Measurements from ENCODE around the gene GOLGA6L10.
"Not testable (repeated sequence)": the region's sequence is repeated elsewhere in the genome, so short reads cannot be mapped to it uniquely, and the experiment has no call there.

The GOLGA6L10 gene

GRCh38 chr15:82312586-82313349 lies 36.5 kb downstream of the GOLGA6L10 start:
- no peak overlapping the region for H3K27ac ChIP-seq (ENCODE audit: insufficient read depth, low read length, poor library complexity, severe bottlenecking)
- no peak overlapping the region for H3K4me3 ChIP-seq (ENCODE audit: insufficient read depth, low read depth, low read length, poor library complexity, severe bottlenecking)
- DNase-seq: no peak
- H3K36me3 ChIP-seq (ENCODE audit: control insufficient read depth, insufficient read depth, low read length): no peaks in the 10 kb centered on the region
- H3K9me3 ChIP-seq (ENCODE audit: control insufficient read depth, low read length): no peaks in the 10 kb centered on the region
- H3K27me3 ChIP-seq (replicated peaks; ENCODE audit: control insufficient read depth, insufficient read depth, low read length, poor library complexity, severe bottlenecking): no peaks in the 10 kb centered on the region
- no peaks in the 10 kb centered on the region for H3K4me1 ChIP-seq (ENCODE audit: control insufficient read depth, insufficient read depth, low read length, poor library complexity, severe bottlenecking)

- not testable (repeated sequence) for DNase-seq; H3K27ac ChIP-seq (ENCODE audit: insufficient read depth, low read length, poor library complexity, severe bottlenecking); H3K4me3 ChIP-seq (ENCODE audit: insufficient read depth, low read depth, low read length, poor library complexity, severe bottlenecking); H3K4me1 ChIP-seq (ENCODE audit: control insufficient read depth, insufficient read depth, low read length, poor library complexity, severe bottlenecking); H3K36me3 ChIP-seq (ENCODE audit: control insufficient read depth, insufficient read depth, low read length); H3K9me3 ChIP-seq (ENCODE audit: control insufficient read depth, low read length); H3K27me3 ChIP-seq (replicated peaks; ENCODE audit: control insufficient read depth, insufficient read depth, low read length, poor library complexity, severe bottlenecking)
Observed at GRCh38 chr15:82311321-82311720, 38.0 kb downstream of the GOLGA6L10 start.

GRCh38 chr15:82309802-82310201 lies 39.5 kb downstream of the GOLGA6L10 start:
- Histone ChIP-seq H3K4me3 (ENCODE audit: insufficient read depth, low read depth, low read length, poor library complexity, severe bottlenecking) (no peak overlapping the region), H3K36me3 (ENCODE audit: control insufficient read depth, insufficient read depth, low read length) (no peaks in the 10 kb centered on the region), H3K27me3 (replicated peaks; ENCODE audit: control insufficient read depth, insufficient read depth, low read length, poor library complexity, severe bottlenecking) (no peaks in the 10 kb centered on the region), H3K27ac (ENCODE audit: insufficient read depth, low read length, poor library complexity, severe bottlenecking) (no peak overlapping the region), H3K9me3 (ENCODE audit: control insufficient read depth, low read length) (no peaks in the 10 kb centered on the region), H3K4me1 (ENCODE audit: control insufficient read depth, insufficient read depth, low read length, poor library complexity, severe bottlenecking) (no peaks in the 10 kb centered on the region)
- no peak for DNase-seq

GRCh38 chr15:82307714-82308081 lies 41.6 kb downstream of the GOLGA6L10 start:
- no peaks in the 10 kb centered on the region for H3K9me3 ChIP-seq (ENCODE audit: control insufficient read depth, low read length)
- no peak overlapping the region for H3K4me3 ChIP-seq (ENCODE audit: insufficient read depth, low read depth, low read length, poor library complexity, severe bottlenecking)
- H3K36me3 ChIP-seq (ENCODE audit: control insufficient read depth, insufficient read depth, low read length): no peaks in the 10 kb centered on the region
- no peaks in the 10 kb centered on the region for H3K4me1 ChIP-seq (ENCODE audit: control insufficient read depth, insufficient read depth, low read length, poor library complexity, severe bottlenecking)
- no peaks in the 10 kb centered on the region for H3K27me3 ChIP-seq (replicated peaks; ENCODE audit: control insufficient read depth, insufficient read depth, low read length, poor library complexity, severe bottlenecking)
- no peak overlapping the region for H3K27ac ChIP-seq (ENCODE audit: insufficient read depth, low read length, poor library complexity, severe bottlenecking)
- no peak for DNase-seq

- no peaks in the 10 kb centered on the region for H3K36me3 ChIP-seq (ENCODE audit: control insufficient read depth, insufficient read depth, low read length)
- DNase-seq: no peak
Observed at GRCh38 chr15:82306791-82307713, 42.2 kb downstream of the GOLGA6L10 start.

GRCh38 chr15:82305621-82306048 lies 43.6 kb downstream of the GOLGA6L10 start:
- Histone ChIP-seq H3K36me3 (ENCODE audit: control insufficient read depth, insufficient read depth, low read length) (no peaks in the 10 kb centered on the region), H3K4me3 (ENCODE audit: insufficient read depth, low read depth, low read length, poor library complexity, severe bottlenecking) (no peak overlapping the region), H3K4me1 (ENCODE audit: control insufficient read depth, insufficient read depth, low read length, poor library complexity, severe bottlenecking) (no peaks in the 10 kb centered on the region), H3K9me3 (ENCODE audit: control insufficient read depth, low read length) (no peaks in the 10 kb centered on the region), H3K27me3 (replicated peaks; ENCODE audit: control insufficient read depth, insufficient read depth, low read length, poor library complexity, severe bottlenecking) (no peaks in the 10 kb centered on the region), H3K27ac (ENCODE audit: insufficient read depth, low read length, poor library complexity, severe bottlenecking) (no peak overlapping the region)
- no peak for DNase-seq

More at GRCh38 chr15:82306791-82307713, 42.2 kb downstream of the GOLGA6L10 start:
- H3K4me1 ChIP-seq (ENCODE audit: control insufficient read depth, insufficient read depth, low read length, poor library complexity, severe bottlenecking): no peaks in the 10 kb centered on the region
- H3K9me3 ChIP-seq (ENCODE audit: control insufficient read depth, low read length): no peaks in the 10 kb centered on the region
- no peaks in the 10 kb centered on the region for H3K27me3 ChIP-seq (replicated peaks; ENCODE audit: control insufficient read depth, insufficient read depth, low read length, poor library complexity, severe bottlenecking)
- no peak overlapping the region for H3K27ac ChIP-seq (ENCODE audit: insufficient read depth, low read length, poor library complexity, severe bottlenecking)
- no peak overlapping the region for H3K4me3 ChIP-seq (ENCODE audit: insufficient read depth, low read depth, low read length, poor library complexity, severe bottlenecking)

- no peak for DNase-seq
- Histone ChIP-seq H3K27me3 (replicated peaks; ENCODE audit: control insufficient read depth, insufficient read depth, low read length, poor library complexity, severe bottlenecking) (no peaks in the 10 kb centered on the region), H3K9me3 (ENCODE audit: control insufficient read depth, low read length) (no peaks in the 10 kb centered on the region), H3K4me3 (ENCODE audit: insufficient read depth, low read depth, low read length, poor library complexity, severe bottlenecking) (no peak overlapping the region), H3K36me3 (ENCODE audit: control insufficient read depth, insufficient read depth, low read length) (no peaks in the 10 kb centered on the region), H3K4me1 (ENCODE audit: control insufficient read depth, insufficient read depth, low read length, poor library complexity, severe bottlenecking) (no peaks in the 10 kb centered on the region), H3K27ac (ENCODE audit: insufficient read depth, low read length, poor library complexity, severe bottlenecking) (no peak overlapping the region)
Observed at GRCh38 chr15:82304778-82305090, 44.5 kb downstream of the GOLGA6L10 start.

- Histone ChIP-seq H3K27me3 (replicated peaks; ENCODE audit: control insufficient read depth, insufficient read depth, low read length, poor library complexity, severe bottlenecking) (no peaks in the 10 kb centered on the region), H3K4me1 (ENCODE audit: control insufficient read depth, insufficient read depth, low read length, poor library complexity, severe bottlenecking) (no peaks in the 10 kb centered on the region), H3K9me3 (ENCODE audit: control insufficient read depth, low read length) (no peaks in the 10 kb centered on the region), H3K36me3 (ENCODE audit: control insufficient read depth, insufficient read depth, low read length) (no peaks in the 10 kb centered on the region), H3K4me3 (ENCODE audit: insufficient read depth, low read depth, low read length, poor library complexity, severe bottlenecking) (no peak overlapping the region), H3K27ac (ENCODE audit: insufficient read depth, low read length, poor library complexity, severe bottlenecking) (no peak overlapping the region)
- no peak for DNase-seq
Observed at GRCh38 chr15:82303956-82304777, 45.1 kb downstream of the GOLGA6L10 start.

- DNase-seq: no peak
- H3K27me3 ChIP-seq (replicated peaks; ENCODE audit: control insufficient read depth, insufficient read depth, low read length, poor library complexity, severe bottlenecking): no peaks in the 10 kb centered on the region
- H3K4me3 ChIP-seq (ENCODE audit: insufficient read depth, low read depth, low read length, poor library complexity, severe bottlenecking): no peak overlapping the region
- H3K4me1 ChIP-seq (ENCODE audit: control insufficient read depth, insufficient read depth, low read length, poor library complexity, severe bottlenecking): no peaks in the 10 kb centered on the region
- H3K36me3 ChIP-seq (ENCODE audit: control insufficient read depth, insufficient read depth, low read length): no peaks in the 10 kb centered on the region
- H3K27ac ChIP-seq (ENCODE audit: insufficient read depth, low read length, poor library complexity, severe bottlenecking): no peak overlapping the region
- H3K9me3 ChIP-seq (ENCODE audit: control insufficient read depth, low read length): no peaks in the 10 kb centered on the region
Observed at GRCh38 chr15:82301296-82302016, 47.8 kb downstream of the GOLGA6L10 start.

All from effector memory CD4-positive, alpha-beta T cell (primary cell).